GM12878 (cell line): ENCODE data around the gene CUTA. TPM values are rescaled to one million over a fixed set of nuclear protein-coding genes. Genes with fewer than 3 reads are reported as not detected.
"Not testable (repeated sequence)": the region's sequence is repeated elsewhere in the genome, so short reads cannot be mapped to it uniquely, and the experiment has no call there.

Source experiments
- ATAC-seq: fragments of 200-7000 bp; cut with Tn5 transposase; 3 replicates; pipeline ENCODE4 v1.9.1; 2020; ENCODE audit warnings: mild to moderate bottlenecking, moderate library complexity
- BruUV-seq: library from RNA; stranded (reverse); fragments of 400-500 nt; replicated peaks from 2 replicates; lab custom pipeline; 2021; lab: Mats Ljungman, UMichigan
- CTCF ChIA-PET: fragments of 300-600 bp; sonication (Branson Sonifier 250); formaldehyde crosslinking; extraction: SDS; loops from one replicate; lab custom pipeline; 2021; ENCODE audit warnings: inconsistent platforms; lab: Yijun Ruan, JAX
- POLR2A ChIA-PET: fragments of 350-600 bp; formaldehyde crosslinking; extraction: SDS; loops from one replicate; lab custom pipeline; 2021; ENCODE audit warnings: inconsistent platforms; lab: Charles Lee
- RAD21 ChIA-PET: fragments of 300-600 bp; sonication (Branson Sonifier 250); formaldehyde crosslinking; loops from one replicate; lab custom pipeline; 2023; ENCODE audit warnings: antibody characterized with exemption; ENCODE audit not compliant: unreplicated experiment; lab: Charles Lee
- SMC1A ChIA-PET: fragments of 300-600 bp; sonication (Branson Sonifier 250); formaldehyde crosslinking; loops from one replicate; lab custom pipeline; 2023; ENCODE audit not compliant: unreplicated experiment, uncharacterized antibody; lab: Charles Lee
- DNase-seq: peaks from one replicate; pipeline ENCODE4 v3.0.0-alpha.2; 2011; ENCODE audit warnings: low read depth, low spot score
- FAIRE-seq: peaks from 3 replicates; lab custom pipeline; 2011; peaks lifted over from hg19 to GRCh38; lab: Jason Lieb, UNC
- H2AFZ ChIP-seq: 2 replicates; pipeline ENCODE4 v1.6.0; 2011; ENCODE audit warnings: low read depth, low read length, control low read depth; ENCODE audit not compliant: control insufficient read depth
- H3K27ac ChIP-seq: 2 replicates; pipeline ENCODE4 v1.5.1; 2011; ENCODE audit warnings: control low read depth; ENCODE audit not compliant: control insufficient read depth, insufficient read depth
- H3K27me3 ChIP-seq, 2 experiments: replicated peaks in 1 of 2; 2 replicates each; pipeline versions ENCODE4 v1.6.0 to v1.6.1; 2011; ENCODE audit warnings: low read length in 1 of 2; ENCODE audit not compliant: control insufficient read depth in 2 of 2, insufficient read depth in 2 of 2
- H3K36me3 ChIP-seq, 2 experiments: 2 replicates each; pipeline ENCODE4 v1.5.1; 2011; ENCODE audit warnings: low read length in 1 of 2; ENCODE audit not compliant: control insufficient read depth in 2 of 2, insufficient read depth in 2 of 2
- H3K4me1 ChIP-seq: 2 replicates; pipeline ENCODE4 v1.6.1; 2011; ENCODE audit warnings: mild to moderate bottlenecking, low read length, moderate library complexity, mixed read lengths; ENCODE audit not compliant: control insufficient read depth, insufficient read depth
- H3K4me2 ChIP-seq: 2 replicates; pipeline ENCODE4 v1.6.0; 2011; ENCODE audit warnings: control low read depth; ENCODE audit not compliant: control insufficient read depth, insufficient read depth
- H3K4me3 ChIP-seq: fragments of 200-600 bp; sonication (generic); 2 replicates; pipeline ENCODE4 v1.5.1; 2016
- H3K79me2 ChIP-seq: 2 replicates; pipeline ENCODE4 v1.6.0; 2011; ENCODE audit warnings: low read length; ENCODE audit not compliant: control insufficient read depth, insufficient read depth
- H3K9ac ChIP-seq: 2 replicates; pipeline ENCODE4 v1.8.0; 2011; ENCODE audit warnings: low read length, control low read depth, mixed read lengths; ENCODE audit not compliant: control insufficient read depth, insufficient read depth
- H3K9me3 ChIP-seq: replicated peaks from 3 replicates; pipeline ENCODE4 v1.5.1; 2011; ENCODE audit warnings: mild to moderate bottlenecking, low read length; ENCODE audit not compliant: control insufficient read depth, insufficient read depth
- H4K20me1 ChIP-seq: 2 replicates; pipeline ENCODE4 v1.6.0; 2011; ENCODE audit not compliant: control insufficient read depth, insufficient read depth
- MYC ChIP-seq: IDR thresholded peaks from 2 replicates; pipeline ENCODE4 v1.6.1; 2011; ENCODE audit warnings: mild to moderate bottlenecking, low read length, moderate library complexity, inconsistent platforms; ENCODE audit not compliant: insufficient read depth, insufficient replicate concordance, insufficient read length, severe bottlenecking
- NFIC ChIP-seq: IDR thresholded peaks from 2 replicates; pipeline ENCODE4 v1.6.1; 2012; ENCODE audit warnings: low read depth, mild to moderate bottlenecking, inconsistent platforms, low read length, moderate library complexity
- STAT1 ChIP-seq: fragments of 450-650 bp; conservative IDR thresholded peaks from 2 replicates; pipeline ENCODE4 v1.6.1; 2014; ENCODE audit warnings: antibody characterized with exemption, mild to moderate bottlenecking
- SUPT20H ChIP-seq: IDR thresholded peaks from 2 replicates; pipeline ENCODE4 v1.6.1; 2011; ENCODE audit warnings: low read depth, mild to moderate bottlenecking, low read length, moderate library complexity, borderline replicate concordance; ENCODE audit not compliant: control insufficient read depth
- WRNIP1 ChIP-seq: IDR thresholded peaks from 2 replicates; pipeline ENCODE4 v1.6.1; 2011; ENCODE audit warnings: low read depth, low read length, improper control_type of control experiment, borderline replicate concordance
- WGBS: methylation state at CpG from one replicate; pipeline ENCODE4 v1.1.6; 2016; ENCODE audit warnings: low lambda C conversion rate; ENCODE audit not compliant: insufficient replicate concordance, insufficient coverage; ENCODE audit errors: missing lambda C conversion rate; 5-methylcytosine and 5-hydroxymethylcytosine counted together
- in situ Hi-C: fragments of 300-500 bp; cut with MboI; formaldehyde crosslinking; loops from 9 replicates; pipeline ENCODE4 v1.14.3; 2018; ENCODE audit warnings: mixed read lengths
- intact Hi-C: fragments of 100-400 bp; cut with micrococcal nuclease; formaldehyde crosslinking; loops from one replicate; pipeline ENCODE4 v1.14.2; 2022; ENCODE audit not compliant: unreplicated experiment
- microRNA-seq: library from miRNA; unstranded; fragments of <30 nt; microRNA quantifications from one replicate; pipeline ENCODE4, GENCODE V29; 2018
- polyA plus RNA-seq, 11 experiments: library from polyadenylated mRNA; depleted of rRNA in 4 of 11; unstranded in 6 of 11; stranded (reverse) in 5 of 11; fragments of >200 nt; fragmentation: Nextera tagmentation in 4 of 11; fragmentation: Illumina TruSeq in 1 of 11; extraction: Ambion mirVana in 4 of 11; extraction: Trizol in 1 of 11; gene quantifications; 1 replicate in 1 of 11; 2 replicates in 10 of 11; pipeline versions ENCODE4 v1.2.1 to v1.2.3, GENCODE V29; 2011 to 2016; ENCODE audit warnings: inconsistent platforms in 2 of 11, missing spikeins in 2 of 11, low read depth in 1 of 11
- small RNA-seq: library from RNA; depleted of rRNA; stranded (forward); fragments of <200 nt; gene quantifications from one replicate; pipeline ENCODE3, GENCODE V24; 2014
- total RNA-seq, 4 experiments: library from RNA; depleted of rRNA in 3 of 4; stranded (reverse); fragments of >200 nt in 3 of 4; fragmentation: Illumina TruSeq in 1 of 4; extraction: Trizol in 1 of 4; gene quantifications; 2 replicates each; pipeline versions ENCODE4 v1.2.1 to v1.2.3, GENCODE V29; 2013 to 2021

CUTA gene
- total and polyA plus RNA-seq, 10 of the 15 experiments (the other 5 are each of a cell fraction or from before 2014, with no cell fraction given) = 102 to 293 (median 189) TPM

DNA sequence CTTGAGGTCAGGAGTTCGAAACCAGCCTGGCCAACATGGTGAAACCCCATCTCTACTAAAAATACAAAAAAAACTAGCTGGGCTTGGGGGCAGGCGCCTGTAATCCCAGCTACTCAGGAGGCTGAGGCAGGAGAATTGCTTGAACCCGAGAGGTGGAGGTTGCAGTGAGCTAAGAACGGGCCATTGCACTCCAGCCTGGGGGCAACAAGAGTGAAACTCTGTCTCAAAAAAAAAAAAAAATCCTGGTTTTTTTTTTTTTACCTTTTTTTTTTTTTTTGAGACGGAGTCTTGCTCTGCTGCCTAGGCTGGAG lies 50.2 kb downstream of the CUTA start:
- H3K4me3 ChIP-seq, intact Hi-C loops, H3K9me3 ChIP-seq, ATAC-seq, H3K4me1 ChIP-seq, H3K9ac ChIP-seq, H3K79me2 ChIP-seq, H4K20me1 ChIP-seq, in situ Hi-C loops, FAIRE-seq, H3K27me3 ChIP-seq, DNase-seq, H3K36me3 ChIP-seq, CTCF ChIA-PET, SMC1A ChIA-PET, H2AFZ ChIP-seq, H3K4me2 ChIP-seq, H3K27ac ChIP-seq, BruUV-seq, RAD21 ChIA-PET: not testable (repeated sequence)
- POLR2A ChIA-PET = interaction anchor here (0.6 to 0.9 kb wide), 4 partner anchors 50 to 284 kb away, joined by 3 to 8 read pairs (median 5); partner anchors contain the start of gene ZBTB22
- 49% methylated on average over 4 of the region's 5 CpGs for WGBS

GRCh38 chr6:33367009-33367714 lies 50.7 kb downstream of the CUTA start:
- no peak overlapping the region for H3K4me3 ChIP-seq
- H2AFZ ChIP-seq = no peak overlapping the region
- POLR2A ChIA-PET = interaction anchor here (0.6 to 0.9 kb wide), 4 partner anchors 49 to 285 kb away, joined by 3 to 8 read pairs (median 5); partner anchors contain the start of gene ZBTB22
- intact Hi-C loops (no loop called here), in situ Hi-C loops (no loop called here)
- DNase-seq (no peak), ATAC-seq (no peak), FAIRE-seq (no peak)
- no peaks in the 10 kb centered on the region; a peak in 1 of 4 replicates for H3K27me3 ChIP-seq
- TF ChIP-seq SUPT20H = no peak
- no peak for TF ChIP-seq STAT1
- TF ChIP-seq WRNIP1 = no peak
- no peak for TF ChIP-seq MYC
- TF ChIP-seq NFIC = no peak
- H3K9ac ChIP-seq = no peak overlapping the region
- CTCF ChIA-PET = interaction anchor here (0.6 kb wide), 1 partner anchor 13 kb away, joined by 5 read pairs; no protein-coding TSS in a partner anchor
- BruUV-seq = no TSS peak
- H3K4me2 ChIP-seq = no peak overlapping the region
- SMC1A ChIA-PET = no interaction called here
- no peaks in the 10 kb centered on the region for H3K9me3 ChIP-seq
- H4K20me1 ChIP-seq = no peaks in the 10 kb centered on the region
- RAD21 ChIA-PET = no interaction called here
- no peaks in the 10 kb centered on the region for H3K36me3 ChIP-seq
- H3K4me1 ChIP-seq = no peaks in the 10 kb centered on the region
- 82% methylated on average over 8 of the region's 8 CpGs for WGBS
- H3K79me2 ChIP-seq = no peaks in the 10 kb centered on the region
- H3K27ac ChIP-seq = no peak overlapping the region

Small RNA genes within 50 kb of the gene (microRNA-seq; reads per million reads assigned to microRNA genes)
- not detected for gene MIR5004

Small RNA genes within 50 kb of the gene (small RNA-seq; reads per million reads assigned to genes)
- gene RPL35AP4 (not detected), gene ZBTB9 (not detected)

Other genes with a start within 250 kb of the CUTA start
Only the 7 nearest of the 20 such genes appear.
- gene TAPBP, start 104.0 kb downstream of the CUTA start, total RNA-seq (2014; rRNA removed) = 107 and 118 TPM in 2 replicates
- 44.0 and 46.7 TPM in 2 replicates for gene TAPBP, start 104.0 kb downstream of the CUTA start, total RNA-seq (2014; rRNA removed; fragmentation: Illumina TruSeq; extraction: Trizol)
- gene TAPBP, start 104.0 kb downstream of the CUTA start, total RNA-seq (2021) = 210 and 219 TPM in 2 replicates
- gene TAPBP, start 104.0 kb downstream of the CUTA start, polyA plus RNA-seq (2011; rRNA removed) = 20.7 and 40.7 TPM in 2 replicates
- 35.4 and 49.4 TPM in 2 replicates for gene TAPBP, start 104.0 kb downstream of the CUTA start, polyA plus RNA-seq (2014; fragmentation: Illumina TruSeq; extraction: Trizol)
- gene TAPBP, start 104.0 kb downstream of the CUTA start, polyA plus RNA-seq (2014; fragmentation: Nextera tagmentation; extraction: Ambion mirVana) = 10 to 100 TPM; 14.6 to 30.0 TPM
- gene TAPBP, start 104.0 kb downstream of the CUTA start, polyA plus RNA-seq (2014; rRNA removed) = 108 and 138 TPM in 2 replicates
- gene TAPBP, start 104.0 kb downstream of the CUTA start, polyA plus RNA-seq (2016; fragmentation: Nextera tagmentation; extraction: Ambion mirVana) = 100 to 1,000 TPM; 107 TPM
- gene ZBTB22, start 100.4 kb downstream of the CUTA start, total RNA-seq (2014; rRNA removed) = 8.9 and 9.3 TPM in 2 replicates
- 5.9 and 6.2 TPM in 2 replicates for gene ZBTB22, start 100.4 kb downstream of the CUTA start, total RNA-seq (2014; rRNA removed; fragmentation: Illumina TruSeq; extraction: Trizol)
- gene ZBTB22, start 100.4 kb downstream of the CUTA start, total RNA-seq (2021) = 9.7 and 12.0 TPM in 2 replicates
- gene ZBTB22, start 100.4 kb downstream of the CUTA start, polyA plus RNA-seq (2011; rRNA removed) = 3.2 and 5.1 TPM in 2 replicates
- 3.8 and 4.4 TPM in 2 replicates for gene ZBTB22, start 100.4 kb downstream of the CUTA start, polyA plus RNA-seq (2014; fragmentation: Illumina TruSeq; extraction: Trizol)
- gene ZBTB22, start 100.4 kb downstream of the CUTA start, polyA plus RNA-seq (2014; fragmentation: Nextera tagmentation; extraction: Ambion mirVana) = under 1 TPM; 0.11 to 0.62 TPM
- gene ZBTB22, start 100.4 kb downstream of the CUTA start, polyA plus RNA-seq (2014; rRNA removed) = 9.8 and 9.9 TPM in 2 replicates
- gene ZBTB22, start 100.4 kb downstream of the CUTA start, polyA plus RNA-seq (2016; fragmentation: Nextera tagmentation; extraction: Ambion mirVana) = 1 to 10 TPM; 4.1 to 4.5 TPM
- 57.0 and 65.9 TPM in 2 replicates for gene DAXX, start 95.1 kb downstream of the CUTA start, total RNA-seq (2014; rRNA removed)
- 43.6 and 49.6 TPM in 2 replicates for gene DAXX, start 95.1 kb downstream of the CUTA start, total RNA-seq (2014; rRNA removed; fragmentation: Illumina TruSeq; extraction: Trizol)
- gene DAXX, start 95.1 kb downstream of the CUTA start, total RNA-seq (2021) = 55.8 and 57.6 TPM in 2 replicates
- gene DAXX, start 95.1 kb downstream of the CUTA start, polyA plus RNA-seq (2011; rRNA removed) = 13.0 and 24.2 TPM in 2 replicates
- 72.6 and 74.4 TPM in 2 replicates for gene DAXX, start 95.1 kb downstream of the CUTA start, polyA plus RNA-seq (2014; fragmentation: Illumina TruSeq; extraction: Trizol)
- gene DAXX, start 95.1 kb downstream of the CUTA start, polyA plus RNA-seq (2014; fragmentation: Nextera tagmentation; extraction: Ambion mirVana) = 10 to 100 TPM; 30.3 to 56.8 TPM
- 40.2 and 56.0 TPM in 2 replicates for gene DAXX, start 95.1 kb downstream of the CUTA start, polyA plus RNA-seq (2014; rRNA removed)
- gene DAXX, start 95.1 kb downstream of the CUTA start, polyA plus RNA-seq (2016; fragmentation: Nextera tagmentation; extraction: Ambion mirVana) = 100 to 1,000 TPM in 1 of 2 experiments, 10 to 100 TPM in 1; 83.1 to 100 TPM
- gene KIFC1, start 26.3 kb downstream of the CUTA start, total RNA-seq (2014; rRNA removed) = 44.5 and 50.3 TPM in 2 replicates
- gene KIFC1, start 26.3 kb downstream of the CUTA start, total RNA-seq (2014; rRNA removed; fragmentation: Illumina TruSeq; extraction: Trizol) = 52.9 and 58.5 TPM in 2 replicates
- 69.2 and 80.8 TPM in 2 replicates for gene KIFC1, start 26.3 kb downstream of the CUTA start, total RNA-seq (2021)
- 60.6 and 69.3 TPM in 2 replicates for gene KIFC1, start 26.3 kb downstream of the CUTA start, polyA plus RNA-seq (2011; rRNA removed)
- gene KIFC1, start 26.3 kb downstream of the CUTA start, polyA plus RNA-seq (2014; fragmentation: Illumina TruSeq; extraction: Trizol) = 53.9 and 63.1 TPM in 2 replicates
- 1 to 10 TPM; 1.8 to 2.9 TPM for gene KIFC1, start 26.3 kb downstream of the CUTA start, polyA plus RNA-seq (2014; fragmentation: Nextera tagmentation; extraction: Ambion mirVana)
- 82.6 and 87.4 TPM in 2 replicates for gene KIFC1, start 26.3 kb downstream of the CUTA start, polyA plus RNA-seq (2014; rRNA removed)
- gene KIFC1, start 26.3 kb downstream of the CUTA start, polyA plus RNA-seq (2016; fragmentation: Nextera tagmentation; extraction: Ambion mirVana) = 10 to 100 TPM; 22.6 to 31.0 TPM
- gene PHF1, start 7.1 kb downstream of the CUTA start, total RNA-seq (2014; rRNA removed) = 6.5 and 6.8 TPM in 2 replicates
- 5.5 and 6.5 TPM in 2 replicates for gene PHF1, start 7.1 kb downstream of the CUTA start, total RNA-seq (2014; rRNA removed; fragmentation: Illumina TruSeq; extraction: Trizol)
- 13.5 and 14.5 TPM in 2 replicates for gene PHF1, start 7.1 kb downstream of the CUTA start, total RNA-seq (2021)
- 11.8 and 17.8 TPM in 2 replicates for gene PHF1, start 7.1 kb downstream of the CUTA start, polyA plus RNA-seq (2011; rRNA removed)
- gene PHF1, start 7.1 kb downstream of the CUTA start, polyA plus RNA-seq (2014; fragmentation: Illumina TruSeq; extraction: Trizol) = 5.9 and 10.3 TPM in 2 replicates
- gene PHF1, start 7.1 kb downstream of the CUTA start, polyA plus RNA-seq (2014; fragmentation: Nextera tagmentation; extraction: Ambion mirVana) = 1 to 10 TPM; 1.3 to 2.2 TPM
- gene PHF1, start 7.1 kb downstream of the CUTA start, polyA plus RNA-seq (2014; rRNA removed) = 17.3 and 21.4 TPM in 2 replicates
- 1 to 10 TPM; 3.1 to 3.5 TPM for gene PHF1, start 7.1 kb downstream of the CUTA start, polyA plus RNA-seq (2016; fragmentation: Nextera tagmentation; extraction: Ambion mirVana)
- gene SYNGAP1, start 2.0 kb upstream of the CUTA start, total RNA-seq (2014; rRNA removed) = 1.2 and 1.5 TPM in 2 replicates
- 0.85 and 0.88 TPM in 2 replicates for gene SYNGAP1, start 2.0 kb upstream of the CUTA start, total RNA-seq (2014; rRNA removed; fragmentation: Illumina TruSeq; extraction: Trizol)
- 5.7 and 9.2 TPM in 2 replicates for gene SYNGAP1, start 2.0 kb upstream of the CUTA start, total RNA-seq (2021)
- gene SYNGAP1, start 2.0 kb upstream of the CUTA start, polyA plus RNA-seq (2011; rRNA removed) = 2.2 and 3.9 TPM in 2 replicates
- gene SYNGAP1, start 2.0 kb upstream of the CUTA start, polyA plus RNA-seq (2014; fragmentation: Illumina TruSeq; extraction: Trizol) = 3.1 and 5.7 TPM in 2 replicates
- gene SYNGAP1, start 2.0 kb upstream of the CUTA start, polyA plus RNA-seq (2014; fragmentation: Nextera tagmentation; extraction: Ambion mirVana) = under 1 TPM; 0.05 to 0.14 TPM
- gene SYNGAP1, start 2.0 kb upstream of the CUTA start, polyA plus RNA-seq (2014; rRNA removed) = 6.4 and 9.0 TPM in 2 replicates
- gene SYNGAP1, start 2.0 kb upstream of the CUTA start, polyA plus RNA-seq (2016; fragmentation: Nextera tagmentation; extraction: Ambion mirVana) = under 1 TPM; 0.62 to 0.73 TPM
- gene ZBTB9, start 36.5 kb upstream of the CUTA start, total RNA-seq (2014; rRNA removed) = 5.2 and 6.6 TPM in 2 replicates
- gene ZBTB9, start 36.5 kb upstream of the CUTA start, total RNA-seq (2014; rRNA removed; fragmentation: Illumina TruSeq; extraction: Trizol) = 6.0 and 6.7 TPM in 2 replicates
- 9.2 and 10.4 TPM in 2 replicates for gene ZBTB9, start 36.5 kb upstream of the CUTA start, total RNA-seq (2021)
- gene ZBTB9, start 36.5 kb upstream of the CUTA start, polyA plus RNA-seq (2011; rRNA removed) = 5.3 and 7.2 TPM in 2 replicates
- 9.8 and 10.3 TPM in 2 replicates for gene ZBTB9, start 36.5 kb upstream of the CUTA start, polyA plus RNA-seq (2014; fragmentation: Illumina TruSeq; extraction: Trizol)
- gene ZBTB9, start 36.5 kb upstream of the CUTA start, polyA plus RNA-seq (2014; fragmentation: Nextera tagmentation; extraction: Ambion mirVana) = 1 to 10 TPM; 1.5 to 2.6 TPM
- 6.7 and 7.3 TPM in 2 replicates for gene ZBTB9, start 36.5 kb upstream of the CUTA start, polyA plus RNA-seq (2014; rRNA removed)
- 10 to 100 TPM; 12.1 to 12.7 TPM for gene ZBTB9, start 36.5 kb upstream of the CUTA start, polyA plus RNA-seq (2016; fragmentation: Nextera tagmentation; extraction: Ambion mirVana)